ENCODE measurements around the gene TICRR. TPM values are rescaled to one million over a fixed set of nuclear protein-coding genes. Genes with fewer than 3 reads are reported as not detected.

Gene TICRR
- total RNA-seq, 2 donors from 2014 or later = 21.9 to 27.2 TPM

- H3K27me3 Mint-ChIP-seq (ENCODE audit: insufficient read depth) = no peaks in the 10 kb centered on the region
- H3K4me3 ChIP-seq (ENCODE audit: low read length) = no peak overlapping the region
- no peak overlapping the region for H3K4me3 Mint-ChIP-seq
- 96 to 98% methylated on average over 8 to 16 of the region's 18 CpGs for WGBS, 2 experiments (ENCODE audit: insufficient coverage in 1 of 2, insufficient read length in 1 of 2)
- H3K27me3 ChIP-seq (ENCODE audit: control insufficient read depth, insufficient read depth, low read length, poor library complexity, severe bottlenecking) = no peaks in the 10 kb centered on the region
- H3K36me3 ChIP-seq (ENCODE audit: control insufficient read depth, insufficient read depth, low read length) = peaks cover 54% of the 10 kb centered on the region
- H3K36me3 Mint-ChIP-seq (ENCODE audit: low read depth) = peaks cover 67% of the 10 kb centered on the region
- H3K27ac Mint-ChIP-seq = no peak overlapping the region
- no peaks in the 10 kb centered on the region for H3K4me1 Mint-ChIP-seq
- H3K27ac ChIP-seq (ENCODE audit: low read depth, low read length) = no peak overlapping the region
- H3K4me1 ChIP-seq (ENCODE audit: control insufficient read depth, insufficient read depth, low read length) = no peaks in the 10 kb centered on the region
- H3K9ac ChIP-seq (ENCODE audit: extremely low read depth, low read length, poor library complexity, severe bottlenecking) = no peak overlapping the region
- H3K9me3 Mint-ChIP-seq = peaks cover 28% of the 10 kb centered on the region
- peaks cover 4% of the 10 kb centered on the region for H3K9me3 ChIP-seq (ENCODE audit: control insufficient read depth, low read length)
- DNase-seq = peak; percentile 34
- TF ChIP-seq, protein P1, sequence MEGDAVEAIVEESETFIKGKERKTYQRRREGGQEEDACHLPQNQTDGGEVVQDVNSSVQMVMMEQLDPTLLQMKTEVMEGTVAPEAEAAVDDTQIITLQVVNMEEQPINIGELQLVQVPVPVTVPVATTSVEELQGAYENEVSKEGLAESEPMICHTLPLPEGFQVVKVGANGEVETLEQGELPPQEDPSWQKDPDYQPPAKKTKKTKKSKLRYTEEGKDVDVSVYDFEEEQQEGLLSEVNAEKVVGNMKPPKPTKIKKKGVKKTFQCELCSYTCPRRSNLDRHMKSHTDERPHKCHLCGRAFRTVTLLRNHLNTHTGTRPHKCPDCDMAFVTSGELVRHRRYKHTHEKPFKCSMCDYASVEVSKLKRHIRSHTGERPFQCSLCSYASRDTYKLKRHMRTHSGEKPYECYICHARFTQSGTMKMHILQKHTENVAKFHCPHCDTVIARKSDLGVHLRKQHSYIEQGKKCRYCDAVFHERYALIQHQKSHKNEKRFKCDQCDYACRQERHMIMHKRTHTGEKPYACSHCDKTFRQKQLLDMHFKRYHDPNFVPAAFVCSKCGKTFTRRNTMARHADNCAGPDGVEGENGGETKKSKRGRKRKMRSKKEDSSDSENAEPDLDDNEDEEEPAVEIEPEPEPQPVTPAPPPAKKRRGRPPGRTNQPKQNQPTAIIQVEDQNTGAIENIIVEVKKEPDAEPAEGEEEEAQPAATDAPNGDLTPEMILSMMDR (conservative IDR thresholded peaks at IDR 0.05) = no peak
These were observed 57.5 kb downstream of the TICRR start for GRCh38 chr15:89632563-89633430.

GRCh38 chr15:89633585-89633984 lies 58.3 kb downstream of the TICRR start:
- WGBS, 2 experiments (ENCODE audit: insufficient coverage in 1 of 2, insufficient read length in 1 of 2) = 93 to 95% methylated on average over 14 to 23 of the region's 23 CpGs
- Mint-ChIP-seq H3K36me3 (ENCODE audit: low read depth) (peaks cover 63% of the 10 kb centered on the region), H3K27ac (no peak overlapping the region), H3K4me3 (no peak overlapping the region), H3K4me1 (no peaks in the 10 kb centered on the region), H3K9me3 (peaks cover 28% of the 10 kb centered on the region), H3K27me3 (ENCODE audit: insufficient read depth) (no peaks in the 10 kb centered on the region)
- peak; percentile 37 for DNase-seq
- H3K27me3 ChIP-seq (ENCODE audit: control insufficient read depth, insufficient read depth, low read length, poor library complexity, severe bottlenecking) = no peaks in the 10 kb centered on the region
- H3K9me3 ChIP-seq (ENCODE audit: control insufficient read depth, low read length) = peaks cover 4% of the 10 kb centered on the region
- no peaks in the 10 kb centered on the region for H3K4me1 ChIP-seq (ENCODE audit: control insufficient read depth, insufficient read depth, low read length)
- H3K9ac ChIP-seq (ENCODE audit: extremely low read depth, low read length, poor library complexity, severe bottlenecking) = no peak overlapping the region
- TF ChIP-seq, protein P1 (conservative IDR thresholded peaks at IDR 0.05) = no peak
- peaks cover 47% of the 10 kb centered on the region for H3K36me3 ChIP-seq (ENCODE audit: control insufficient read depth, insufficient read depth, low read length)
- H3K4me3 ChIP-seq (ENCODE audit: low read length) = no peak overlapping the region
- no peak overlapping the region for H3K27ac ChIP-seq (ENCODE audit: low read depth, low read length)

- Histone ChIP-seq H3K27me3 (ENCODE audit: control insufficient read depth, insufficient read depth, low read length, poor library complexity, severe bottlenecking) (no peaks in the 10 kb centered on the region), H3K36me3 (ENCODE audit: control insufficient read depth, insufficient read depth, low read length) (peaks cover 34% of the 10 kb centered on the region), H3K4me1 (ENCODE audit: control insufficient read depth, insufficient read depth, low read length) (no peaks in the 10 kb centered on the region), H3K9ac (ENCODE audit: extremely low read depth, low read length, poor library complexity, severe bottlenecking) (no peak overlapping the region), H3K9me3 (ENCODE audit: control insufficient read depth, low read length) (no peaks in the 10 kb centered on the region), H3K27ac (ENCODE audit: low read depth, low read length) (no peak overlapping the region), H3K4me3 (ENCODE audit: low read length) (no peak overlapping the region)
- no peak overlapping the region for H3K4me3 Mint-ChIP-seq
- H3K27ac Mint-ChIP-seq = no peak overlapping the region
- H3K9me3 Mint-ChIP-seq = peaks cover 8% of the 10 kb centered on the region
- WGBS, 2 experiments (ENCODE audit: insufficient coverage in 1 of 2, insufficient read length in 1 of 2) = 97 to 100% methylated on average over 1 to 3 of the region's 5 CpGs
- TF ChIP-seq, protein P1 (conservative IDR thresholded peaks at IDR 0.05) = no peak
- H3K4me1 Mint-ChIP-seq = no peaks in the 10 kb centered on the region
- no peaks in the 10 kb centered on the region for H3K27me3 Mint-ChIP-seq (ENCODE audit: insufficient read depth)
- DNase-seq = no peak
- H3K36me3 Mint-ChIP-seq (ENCODE audit: low read depth) = peaks cover 47% of the 10 kb centered on the region
These were observed 65.0 kb downstream of the TICRR start for GRCh38 chr15:89640245-89640644.

Data from endodermal cell (in vitro differentiated cells).